LNCaP clone FGC (cell line): ENCODE results near the gene ATXN7L3.

Experiments
- DNase-seq: peaks from one replicate; pipeline ENCODE4 v3.0.0-alpha.2; 2011; ENCODE audit warnings: low read depth
- H3K4me3 ChIP-seq: 2 replicates; pipeline ENCODE4 v1.5.1; 2011; ENCODE audit warnings: mild to moderate bottlenecking, low read depth, low read length, control low read depth
- CTCF ChIP-seq: IDR thresholded peaks from 2 replicates; pipeline ENCODE4 v1.5.1; 2012; ENCODE audit warnings: mild to moderate bottlenecking; ENCODE audit not compliant: control insufficient read depth, insufficient read depth; ENCODE audit errors: extremely low read depth

The ATXN7L3 gene

GRCh38 chr17:44221084-44221861 lies 21.6 kb upstream of the ATXN7L3 start:
- TF ChIP-seq CTCF: no peak
- DNase-seq: no peak
- H3K4me3 ChIP-seq: peak overlapping the region; percentile 69

- H3K4me3 ChIP-seq: peak overlapping the region; percentile 69
- TF ChIP-seq CTCF: no peak
- no peak for DNase-seq
Measured at GRCh38 chr17:44220213-44221083, 20.8 kb upstream of the ATXN7L3 start.

- H3K4me3 ChIP-seq: peak within 1 kb of the TSS; percentile 69
- 0 out of 2 replicates have a peak, but pooled peaks have one; percentile 5 for TF ChIP-seq CTCF
- DNase-seq: no peak
Measured at GRCh38 chr17:44219616-44220212, 20.0 kb upstream of the ATXN7L3 start, which contains the start of gene UBTF. Gene UBTF (minus strand): TSS chr17:44219675. CDS start chr17:44218229, 1,446 bp downstream.

GRCh38 chr17:44219108-44219615 lies 19.5 kb upstream of the ATXN7L3 start:
- H3K4me3 ChIP-seq: peak overlapping the region; percentile 37
- DNase-seq: no peak
- TF ChIP-seq CTCF: peak; percentile 19; the same call in 1 of the 2 replicates

- peak overlapping the region; percentile 62 for H3K4me3 ChIP-seq
- TF ChIP-seq CTCF: peak; percentile 69
- DNase-seq: no peak
Measured at GRCh38 chr17:44218344-44219107, 18.8 kb upstream of the ATXN7L3 start.
